ENCODE data around the gene NACC1. TPM values are rescaled to one million over a fixed set of nuclear protein-coding genes. Genes with fewer than 3 reads are reported as not detected.
A peak's percentile ranks its signal among the peaks of the same experiment; 100 is the strongest.

The NACC1 gene
- total and polyA plus RNA-seq, 2 of the 13 experiments (the other 11 are each of a cell fraction or from before 2014, with no cell fraction given) = 31.8 to 42.3 TPM

DNA sequence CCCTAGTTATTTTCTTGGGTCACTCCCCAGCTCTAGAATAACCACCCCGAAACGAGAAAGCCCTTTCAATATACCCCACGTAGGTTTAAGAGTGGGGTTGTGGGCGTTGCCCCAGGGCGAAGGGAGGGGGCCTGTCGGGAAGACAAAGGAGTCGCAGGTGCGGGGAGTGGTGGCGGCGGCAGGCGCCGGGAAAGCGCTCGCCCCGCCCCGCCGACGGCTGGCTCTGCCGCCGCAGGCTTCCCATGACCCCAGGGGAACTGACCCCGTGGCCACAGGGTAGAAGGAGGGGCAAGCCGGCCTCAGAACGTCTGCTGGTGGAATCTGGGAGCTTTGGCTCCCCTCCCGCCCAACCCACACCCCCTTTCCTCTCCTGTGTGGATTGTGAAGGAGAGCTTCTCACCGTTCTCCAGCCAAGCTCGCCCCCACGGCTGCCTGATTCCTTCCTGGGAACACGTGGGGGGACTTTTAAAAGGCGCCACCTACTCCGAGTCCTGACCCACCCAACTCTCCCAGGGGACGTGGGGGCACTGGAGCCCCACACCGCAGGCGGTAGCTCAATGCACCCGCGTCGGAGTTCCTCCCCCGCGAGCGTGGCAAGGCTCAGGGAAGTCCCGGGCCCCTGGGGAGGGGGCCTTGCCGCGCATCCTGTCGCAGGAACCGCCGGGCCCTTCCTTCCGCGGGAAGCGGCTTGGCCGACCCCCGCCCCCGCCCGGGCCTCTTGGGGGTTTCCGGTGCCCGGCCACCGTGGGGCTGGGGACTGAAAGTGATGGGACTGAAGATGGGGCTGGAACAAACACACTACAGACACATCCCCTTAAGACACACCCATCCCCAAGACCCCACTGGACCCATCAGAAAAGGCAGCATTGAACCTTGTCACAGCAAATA lies 37.7 kb downstream of the NACC1 start (continued):
- TF ChIP-seq ZFP36L1 (CRISPR knock-in tag; IDR thresholded peaks at IDR 0.05) = no peak
- no peak for TF ChIP-seq ZSCAN21 (CRISPR knock-in tag; IDR thresholded peaks at IDR 0.05; ENCODE audit: borderline replicate concordance)
- no peak for TF ChIP-seq RCOR2 (CRISPR knock-in tag; IDR thresholded peaks at IDR 0.05)
- no peak for TF ChIP-seq SNRNP70 (IDR thresholded peaks at IDR 0.05; ENCODE audit: low read depth, low read length)
- TF ChIP-seq, protein P1, sequence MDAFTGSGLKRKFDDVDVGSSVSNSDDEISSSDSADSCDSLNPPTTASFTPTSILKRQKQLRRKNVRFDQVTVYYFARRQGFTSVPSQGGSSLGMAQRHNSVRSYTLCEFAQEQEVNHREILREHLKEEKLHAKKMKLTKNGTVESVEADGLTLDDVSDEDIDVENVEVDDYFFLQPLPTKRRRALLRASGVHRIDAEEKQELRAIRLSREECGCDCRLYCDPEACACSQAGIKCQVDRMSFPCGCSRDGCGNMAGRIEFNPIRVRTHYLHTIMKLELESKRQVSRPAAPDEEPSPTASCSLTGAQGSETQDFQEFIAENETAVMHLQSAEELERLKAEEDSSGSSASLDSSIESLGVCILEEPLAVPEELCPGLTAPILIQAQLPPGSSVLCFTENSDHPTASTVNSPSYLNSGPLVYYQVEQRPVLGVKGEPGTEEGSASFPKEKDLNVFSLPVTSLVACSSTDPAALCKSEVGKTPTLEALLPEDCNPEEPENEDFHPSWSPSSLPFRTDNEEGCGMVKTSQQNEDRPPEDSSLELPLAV (CRISPR knock-in tag; conservative IDR thresholded peaks at IDR 0.05; ENCODE audit: low read depth) = no peak
- 0 out of 2 replicates have a peak, but pooled peaks have one; percentile 14 for TF ChIP-seq ZMYM2 (CRISPR knock-in tag; IDR thresholded peaks at IDR 0.05)
- TF ChIP-seq PRMT3 (CRISPR knock-in tag; IDR thresholded peaks at IDR 0.05; ENCODE audit: borderline replicate concordance, low read depth) = no peak
- peak; percentile 31 for TF ChIP-seq YY1 (IDR thresholded peaks at IDR 0.05; ENCODE audit: insufficient read depth, insufficient replicate concordance, low read depth, low read length)
- TF ChIP-seq NR2F2 (IDR thresholded peaks at IDR 0.05; ENCODE audit: borderline replicate concordance, low read depth) = peak; percentile 22; the same call in 1 of the 2 replicates
- TF ChIP-seq, protein P2, sequence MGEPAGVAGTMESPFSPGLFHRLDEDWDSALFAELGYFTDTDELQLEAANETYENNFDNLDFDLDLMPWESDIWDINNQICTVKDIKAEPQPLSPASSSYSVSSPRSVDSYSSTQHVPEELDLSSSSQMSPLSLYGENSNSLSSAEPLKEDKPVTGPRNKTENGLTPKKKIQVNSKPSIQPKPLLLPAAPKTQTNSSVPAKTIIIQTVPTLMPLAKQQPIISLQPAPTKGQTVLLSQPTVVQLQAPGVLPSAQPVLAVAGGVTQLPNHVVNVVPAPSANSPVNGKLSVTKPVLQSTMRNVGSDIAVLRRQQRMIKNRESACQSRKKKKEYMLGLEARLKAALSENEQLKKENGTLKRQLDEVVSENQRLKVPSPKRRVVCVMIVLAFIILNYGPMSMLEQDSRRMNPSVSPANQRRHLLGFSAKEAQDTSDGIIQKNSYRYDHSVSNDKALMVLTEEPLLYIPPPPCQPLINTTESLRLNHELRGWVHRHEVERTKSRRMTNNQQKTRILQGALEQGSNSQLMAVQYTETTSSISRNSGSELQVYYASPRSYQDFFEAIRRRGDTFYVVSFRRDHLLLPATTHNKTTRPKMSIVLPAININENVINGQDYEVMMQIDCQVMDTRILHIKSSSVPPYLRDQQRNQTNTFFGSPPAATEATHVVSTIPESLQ (CRISPR knock-in tag; conservative IDR thresholded peaks at IDR 0.05) = no peak
- TF ChIP-seq MED1 (CRISPR knock-in tag; IDR thresholded peaks at IDR 0.05) = no peak
- no peak for TF ChIP-seq GLI4 (CRISPR knock-in tag; IDR thresholded peaks at IDR 0.05; ENCODE audit: borderline replicate concordance)
- 0 out of 2 replicates have a peak, but pooled peaks have one; percentile 19 for TF ChIP-seq ZBTB20 (CRISPR knock-in tag; IDR thresholded peaks at IDR 0.05; ENCODE audit: borderline replicate concordance, low read depth)
- TF ChIP-seq, protein P3, sequence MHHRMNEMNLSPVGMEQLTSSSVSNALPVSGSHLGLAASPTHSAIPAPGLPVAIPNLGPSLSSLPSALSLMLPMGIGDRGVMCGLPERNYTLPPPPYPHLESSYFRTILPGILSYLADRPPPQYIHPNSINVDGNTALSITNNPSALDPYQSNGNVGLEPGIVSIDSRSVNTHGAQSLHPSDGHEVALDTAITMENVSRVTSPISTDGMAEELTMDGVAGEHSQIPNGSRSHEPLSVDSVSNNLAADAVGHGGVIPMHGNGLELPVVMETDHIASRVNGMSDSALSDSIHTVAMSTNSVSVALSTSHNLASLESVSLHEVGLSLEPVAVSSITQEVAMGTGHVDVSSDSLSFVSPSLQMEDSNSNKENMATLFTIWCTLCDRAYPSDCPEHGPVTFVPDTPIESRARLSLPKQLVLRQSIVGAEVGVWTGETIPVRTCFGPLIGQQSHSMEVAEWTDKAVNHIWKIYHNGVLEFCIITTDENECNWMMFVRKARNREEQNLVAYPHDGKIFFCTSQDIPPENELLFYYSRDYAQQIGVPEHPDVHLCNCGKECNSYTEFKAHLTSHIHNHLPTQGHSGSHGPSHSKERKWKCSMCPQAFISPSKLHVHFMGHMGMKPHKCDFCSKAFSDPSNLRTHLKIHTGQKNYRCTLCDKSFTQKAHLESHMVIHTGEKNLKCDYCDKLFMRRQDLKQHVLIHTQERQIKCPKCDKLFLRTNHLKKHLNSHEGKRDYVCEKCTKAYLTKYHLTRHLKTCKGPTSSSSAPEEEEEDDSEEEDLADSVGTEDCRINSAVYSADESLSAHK (CRISPR knock-in tag; IDR thresholded peaks at IDR 0.05; ENCODE audit: borderline replicate concordance) = no peak
- no peak for TF ChIP-seq NBN (conservative IDR thresholded peaks at IDR 0.05)
- no peak for TF ChIP-seq NFATC3 (CRISPR knock-in tag; IDR thresholded peaks at IDR 0.05)
- TF ChIP-seq ZNF12 (CRISPR knock-in tag; IDR thresholded peaks at IDR 0.05) = no peak
- no peak for TF ChIP-seq ZSCAN25 (CRISPR knock-in tag; IDR thresholded peaks at IDR 0.05)
- TF ChIP-seq HNRNPL (IDR thresholded peaks at IDR 0.05; ENCODE audit: low read depth, low read length) = no peak
- TF ChIP-seq, protein P4, sequence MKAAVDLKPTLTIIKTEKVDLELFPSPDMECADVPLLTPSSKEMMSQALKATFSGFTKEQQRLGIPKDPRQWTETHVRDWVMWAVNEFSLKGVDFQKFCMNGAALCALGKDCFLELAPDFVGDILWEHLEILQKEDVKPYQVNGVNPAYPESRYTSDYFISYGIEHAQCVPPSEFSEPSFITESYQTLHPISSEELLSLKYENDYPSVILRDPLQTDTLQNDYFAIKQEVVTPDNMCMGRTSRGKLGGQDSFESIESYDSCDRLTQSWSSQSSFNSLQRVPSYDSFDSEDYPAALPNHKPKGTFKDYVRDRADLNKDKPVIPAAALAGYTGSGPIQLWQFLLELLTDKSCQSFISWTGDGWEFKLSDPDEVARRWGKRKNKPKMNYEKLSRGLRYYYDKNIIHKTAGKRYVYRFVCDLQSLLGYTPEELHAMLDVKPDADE (CRISPR knock-in tag; IDR thresholded peaks at IDR 0.05) = no peak
- TF ChIP-seq ZNF260 (CRISPR knock-in tag; IDR thresholded peaks at IDR 0.05; ENCODE audit: borderline replicate concordance, low read depth) = no peak
- TF ChIP-seq ZNF282 (IDR thresholded peaks at IDR 0.05; ENCODE audit: partially characterized antibody) = no peak
- TF ChIP-seq ZKSCAN8 (CRISPR knock-in tag; IDR thresholded peaks at IDR 0.05; ENCODE audit: borderline replicate concordance) = no peak

Measured in HepG2 (cell line).